NCI-H526 treated with DMSO at 0.1 percent for 48 hours (cell line): Measurements from ENCODE around the gene PLA2G2C.

Experiments used
- DNase-seq: peaks from one replicate; lab custom pipeline; 2025; lab: John Stamatoyannopoulos, UW

The PLA2G2C gene

GRCh38 chr1:20207546-20207945 is 21.2 kb upstream of the PLA2G2C start:
- DNase-seq, result no peak

- DNase-seq, result no peak
Measured at GRCh38 chr1:20202166-20202565, 15.8 kb upstream of the PLA2G2C start.

GRCh38 chr1:20200966-20201365 is 14.6 kb upstream of the PLA2G2C start:
- no peak for DNase-seq

- no peak for DNase-seq
Measured at GRCh38 chr1:20199840-20200239, 13.5 kb upstream of the PLA2G2C start.

GRCh38 chr1:20199403-20199802 is 13.1 kb upstream of the PLA2G2C start:
- DNase-seq, result no peak

GRCh38 chr1:20198918-20199317 is 12.6 kb upstream of the PLA2G2C start:
- no peak for DNase-seq

GRCh38 chr1:20198296-20198695 is 12.0 kb upstream of the PLA2G2C start:
- DNase-seq, result no peak

GRCh38 chr1:20197329-20197791 is 11.0 kb upstream of the PLA2G2C start:
- no peak for DNase-seq

GRCh38 chr1:20195462-20195780 is 9.1 kb upstream of the PLA2G2C start:
- no peak for DNase-seq

- no peak for DNase-seq
Measured at GRCh38 chr1:20194757-20195461, 8.6 kb upstream of the PLA2G2C start.

- no peak for DNase-seq
Measured at GRCh38 chr1:20194224-20194623, 7.9 kb upstream of the PLA2G2C start.

- no peak for DNase-seq
Measured at GRCh38 chr1:20192871-20193411, 6.6 kb upstream of the PLA2G2C start.

- no peak for DNase-seq
Measured at GRCh38 chr1:20192364-20192763, 6.0 kb upstream of the PLA2G2C start.

GRCh38 chr1:20191266-20191825 is 5.0 kb upstream of the PLA2G2C start:
- no peak for DNase-seq

GRCh38 chr1:20190256-20191160 is 4.2 kb upstream of the PLA2G2C start:
- no peak for DNase-seq

GRCh38 chr1:20189664-20190063 is 3.3 kb upstream of the PLA2G2C start:
- no peak for DNase-seq

GRCh38 chr1:20188455-20188817 is 2.1 kb upstream of the PLA2G2C start:
- DNase-seq, result no peak

GRCh38 chr1:20187813-20188454 is 1.6 kb upstream of the PLA2G2C start:
- DNase-seq, result no peak

- no peak for DNase-seq
Measured at GRCh38 chr1:20187103-20187812, 940 bp upstream of the PLA2G2C start.

- no peak for DNase-seq
Measured at GRCh38 chr1:20184997-20185833, 1.1 kb downstream of the PLA2G2C start.

- DNase-seq, result no peak
Measured at GRCh38 chr1:20184481-20184900, 1.8 kb downstream of the PLA2G2C start.
